ENCODE results near the gene DLL3.

The DLL3 gene

GRCh38 chr19:39489756-39490155 is 9.0 kb upstream of the DLL3 start:
- no peak for DNase-seq

DNA sequence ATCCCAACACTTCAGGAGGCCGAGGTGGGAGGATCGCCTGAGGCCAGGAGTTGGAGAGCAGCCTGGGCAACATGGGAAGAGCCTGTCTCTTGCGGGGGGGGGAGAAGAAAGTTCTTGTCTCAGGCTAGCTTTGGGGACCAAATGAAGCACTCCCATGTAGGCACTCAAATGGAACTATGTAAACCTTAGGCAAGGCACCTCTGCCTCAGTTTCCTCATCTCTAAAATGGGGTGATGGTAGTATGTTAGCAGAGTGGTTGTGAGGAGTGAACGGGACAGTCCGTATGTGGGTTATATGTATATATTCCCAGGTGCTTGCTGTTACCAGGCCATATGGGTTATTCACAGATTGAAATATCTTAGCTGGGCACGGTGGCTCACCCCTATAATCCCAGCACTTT is 6.5 kb upstream of the DLL3 start:
- DNase-seq, result no peak

- no peak for DNase-seq
Observed at GRCh38 chr19:39492788-39493187, 6.0 kb upstream of the DLL3 start.

DNA sequence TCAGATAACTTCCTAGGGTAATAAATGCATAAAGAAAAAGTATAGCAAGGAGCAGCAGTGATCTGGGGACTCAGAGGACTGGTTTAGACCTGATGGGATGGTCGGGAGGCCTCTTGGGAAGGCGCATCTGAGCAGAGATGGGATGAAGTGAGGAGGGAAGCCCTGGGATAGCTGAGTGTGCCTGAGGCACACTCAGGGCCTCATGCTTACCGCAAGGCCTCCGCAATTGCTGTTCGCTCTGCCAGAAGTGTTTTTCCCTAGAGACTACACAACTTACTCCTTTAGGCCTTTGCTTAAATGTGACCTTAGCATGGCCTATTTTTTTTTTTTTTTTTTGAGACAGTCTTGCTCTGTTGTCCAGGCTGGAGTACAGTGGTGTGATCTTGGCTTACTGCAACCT is 4.1 kb upstream of the DLL3 start:
- DNase-seq, result no peak

DNA sequence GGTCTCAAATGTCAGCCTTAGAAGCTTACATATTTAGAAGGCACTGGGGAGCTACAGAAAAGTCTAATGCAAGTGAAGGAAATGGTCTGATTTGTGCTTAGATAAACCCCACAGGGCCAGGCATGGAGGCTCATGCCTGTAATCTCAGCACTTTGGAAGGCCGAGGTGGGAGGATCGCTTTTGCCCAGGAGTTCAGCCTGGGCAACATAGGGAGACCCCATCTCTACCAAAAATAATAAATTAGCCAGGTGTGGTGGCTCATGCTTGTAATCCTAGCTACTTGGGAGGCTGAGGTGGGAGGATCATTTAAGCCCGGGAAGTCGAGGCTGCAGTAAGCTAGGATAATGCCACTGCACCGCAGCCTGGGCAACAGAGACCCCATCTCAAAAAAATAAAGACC is 2.7 kb upstream of the DLL3 start:
- DNase-seq, result no peak

- no peak for DNase-seq
Observed at GRCh38 chr19:39497701-39497995, 1.1 kb upstream of the DLL3 start.

DNA sequence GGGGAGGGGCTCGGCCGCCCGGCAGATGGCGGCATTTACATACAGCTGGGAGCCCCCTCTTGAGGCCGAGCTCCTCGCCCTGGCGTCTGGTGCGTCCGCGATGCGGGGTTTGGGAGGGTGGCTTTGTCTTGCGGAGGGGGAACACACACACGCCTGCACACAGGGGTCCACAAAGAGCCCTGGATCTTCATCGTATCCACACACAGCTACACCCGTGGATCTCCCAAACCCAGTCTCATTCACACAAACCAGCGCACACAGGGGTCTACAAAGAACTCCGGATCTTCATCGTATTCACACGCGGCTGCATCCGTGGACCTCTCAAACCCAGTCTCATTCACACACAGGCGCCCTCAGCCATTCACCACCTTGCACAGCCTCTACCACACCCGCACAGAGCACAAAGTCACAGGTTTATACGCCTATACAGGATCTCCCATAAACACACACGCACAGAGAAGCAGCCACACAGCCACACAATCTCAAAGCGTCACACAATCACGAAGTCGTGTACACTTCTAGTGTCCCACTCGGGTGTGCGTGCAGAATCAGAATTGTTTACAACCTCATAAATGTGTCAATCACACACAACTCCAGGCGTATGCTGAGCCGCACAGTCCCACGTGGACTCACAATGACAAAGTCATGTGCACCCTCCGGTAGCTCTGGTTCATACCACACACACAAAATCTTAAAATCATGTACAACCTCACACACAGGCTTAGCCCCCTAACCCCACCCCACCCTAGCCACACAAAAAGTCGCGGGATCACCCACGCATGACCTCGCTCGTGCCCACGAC is 550 bp upstream of the DLL3 start:
- DNase-seq, result peak; percentile 25

- no peak for DNase-seq
Observed at GRCh38 chr19:39499932-39500331, 1.2 kb downstream of the DLL3 start.

GRCh38 chr19:39500543-39500942 is 1.8 kb downstream of the DLL3 start:
- DNase-seq, result no peak

DNA sequence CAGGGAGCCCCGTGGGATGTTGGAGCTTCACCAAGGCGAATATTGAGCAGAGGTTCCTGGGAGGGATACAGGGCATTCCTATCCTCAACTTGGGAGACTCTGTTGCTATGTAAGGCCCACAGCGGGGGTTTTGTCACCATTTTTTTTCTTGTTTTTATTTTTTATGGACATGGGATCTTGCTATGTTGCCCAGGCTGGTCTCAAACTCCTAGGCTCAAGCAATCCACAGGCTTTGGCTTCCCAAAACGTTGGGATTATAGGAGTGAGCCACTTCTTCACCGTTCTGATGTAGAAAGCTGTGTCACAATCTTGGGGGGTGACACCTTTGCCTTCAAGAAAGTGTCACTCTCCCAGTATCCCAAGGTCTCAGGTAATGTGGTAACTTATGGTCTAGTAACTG is 2.6 kb downstream of the DLL3 start:
- DNase-seq, result no peak

DNA sequence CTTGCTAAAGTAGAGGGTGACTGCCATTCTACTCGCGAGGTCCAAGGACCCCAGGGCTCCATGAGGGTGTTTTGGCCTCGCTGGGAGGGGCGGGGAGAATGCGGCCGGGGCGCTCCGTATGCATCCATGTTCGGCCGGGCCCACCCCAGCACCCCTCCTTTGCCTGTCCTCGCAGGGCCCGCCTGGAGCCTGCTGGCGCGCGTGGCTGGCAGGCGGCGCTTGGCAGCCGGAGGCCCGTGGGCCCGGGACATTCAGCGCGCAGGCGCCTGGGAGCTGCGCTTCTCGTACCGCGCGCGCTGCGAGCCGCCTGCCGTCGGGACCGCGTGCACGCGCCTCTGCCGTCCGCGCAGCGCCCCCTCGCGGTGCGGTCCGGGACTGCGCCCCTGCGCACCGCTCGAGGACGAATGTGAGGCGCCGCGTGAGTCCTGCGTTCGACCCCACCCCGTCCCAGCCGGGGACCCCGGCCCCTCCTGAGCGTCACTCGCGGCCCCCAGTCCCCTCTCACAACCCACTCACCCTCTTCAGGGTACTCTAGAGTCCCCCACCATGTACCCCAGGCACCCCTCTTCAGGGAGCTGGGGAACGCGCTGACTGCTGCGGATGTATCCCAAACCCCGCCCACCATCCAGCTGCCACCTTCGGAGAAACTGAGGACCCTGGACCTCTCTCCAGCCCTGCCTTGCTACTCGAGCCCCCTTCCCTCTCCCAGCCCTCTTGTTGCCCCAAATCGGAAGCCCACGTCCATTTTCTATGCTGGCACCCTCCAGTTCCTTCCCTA is 4.1 kb downstream of the DLL3 start:
- DNase-seq, result peak; percentile 66

DNA sequence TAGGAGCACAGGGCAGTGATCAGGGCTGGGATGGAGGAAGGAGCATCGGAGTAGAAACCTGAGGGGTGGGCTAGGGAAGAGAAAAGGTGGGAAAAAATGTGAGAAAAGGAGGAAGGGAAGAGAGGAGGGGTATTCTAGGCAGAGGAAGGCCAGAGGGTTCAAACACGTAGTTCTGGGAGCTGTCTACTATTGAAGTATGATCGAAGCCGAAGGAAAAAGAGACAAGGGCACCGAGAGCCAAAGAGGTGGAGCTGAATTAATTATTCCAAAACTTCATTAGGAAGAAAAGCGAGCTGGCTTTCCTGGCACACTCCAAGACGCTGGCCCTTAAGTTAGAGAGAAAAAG is 7.8 kb downstream of the DLL3 start:
- DNase-seq, result no peak

DNA sequence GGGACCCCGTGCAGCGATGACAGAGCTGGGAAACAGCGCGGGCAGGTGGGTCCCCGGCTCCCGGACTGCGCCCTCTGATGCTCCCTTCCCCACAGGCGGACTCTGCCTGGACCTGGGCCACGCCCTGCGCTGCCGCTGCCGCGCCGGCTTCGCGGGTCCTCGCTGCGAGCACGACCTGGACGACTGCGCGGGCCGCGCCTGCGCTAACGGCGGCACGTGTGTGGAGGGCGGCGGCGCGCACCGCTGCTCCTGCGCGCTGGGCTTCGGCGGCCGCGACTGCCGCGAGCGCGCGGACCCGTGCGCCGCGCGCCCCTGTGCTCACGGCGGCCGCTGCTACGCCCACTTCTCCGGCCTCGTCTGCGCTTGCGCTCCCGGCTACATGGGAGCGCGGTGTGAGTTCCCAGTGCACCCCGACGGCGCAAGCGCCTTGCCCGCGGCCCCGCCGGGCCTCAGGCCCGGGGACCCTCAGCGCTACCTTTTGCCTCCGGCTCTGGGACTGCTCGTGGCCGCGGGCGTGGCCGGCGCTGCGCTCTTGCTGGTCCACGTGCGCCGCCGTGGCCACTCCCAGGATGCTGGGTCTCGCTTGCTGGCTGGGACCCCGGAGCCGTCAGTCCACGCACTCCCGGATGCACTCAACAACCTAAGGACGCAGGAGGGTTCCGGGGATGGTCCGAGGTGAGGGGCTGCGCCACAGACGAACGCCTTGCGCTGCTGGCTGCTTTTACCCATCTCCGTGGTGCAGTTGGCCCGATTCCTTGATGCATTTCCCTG is 8.4 kb downstream of the DLL3 start:
- DNase-seq, result peak; percentile 71

GRCh38 chr19:39507715-39508364 is 9.1 kb downstream of the DLL3 start:
- DNase-seq, result no peak

GRCh38 chr19:39508629-39509028 is 9.9 kb downstream of the DLL3 start:
- DNase-seq, result no peak

DNA sequence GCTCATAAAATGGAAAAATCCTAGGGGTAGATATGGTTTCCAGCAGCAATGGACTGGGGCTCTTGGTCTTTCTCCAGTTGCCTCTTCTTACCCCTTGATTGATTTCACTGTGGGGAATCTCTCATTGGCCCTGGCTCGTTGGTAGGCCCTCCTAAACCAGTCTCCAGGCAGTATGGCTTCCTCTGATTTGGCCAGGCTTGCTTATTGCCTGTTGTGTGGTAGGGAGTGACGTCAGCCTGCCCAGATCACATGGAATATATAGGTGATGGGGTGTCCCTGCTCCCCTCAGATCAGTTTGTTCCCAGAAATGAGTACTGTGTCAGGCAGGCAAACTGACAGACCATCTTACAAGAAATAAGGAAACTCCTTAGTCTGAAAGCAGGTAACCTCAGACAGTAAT is 10.5 kb downstream of the DLL3 start:
- DNase-seq, result no peak

- DNase-seq, result no peak
Observed at GRCh38 chr19:39512988-39513387, 14.2 kb downstream of the DLL3 start.

GRCh38 chr19:39514840-39515550 is 16.2 kb downstream of the DLL3 start, which contains the start of gene SELENOV:
Gene SELENOV (plus strand): TSS chr19:39515139. CDS start chr19:39515213, 74 bp downstream.
- DNase-seq, result no peak

- DNase-seq, result no peak
Observed at GRCh38 chr19:39515551-39516191, 16.9 kb downstream of the DLL3 start.

DNA sequence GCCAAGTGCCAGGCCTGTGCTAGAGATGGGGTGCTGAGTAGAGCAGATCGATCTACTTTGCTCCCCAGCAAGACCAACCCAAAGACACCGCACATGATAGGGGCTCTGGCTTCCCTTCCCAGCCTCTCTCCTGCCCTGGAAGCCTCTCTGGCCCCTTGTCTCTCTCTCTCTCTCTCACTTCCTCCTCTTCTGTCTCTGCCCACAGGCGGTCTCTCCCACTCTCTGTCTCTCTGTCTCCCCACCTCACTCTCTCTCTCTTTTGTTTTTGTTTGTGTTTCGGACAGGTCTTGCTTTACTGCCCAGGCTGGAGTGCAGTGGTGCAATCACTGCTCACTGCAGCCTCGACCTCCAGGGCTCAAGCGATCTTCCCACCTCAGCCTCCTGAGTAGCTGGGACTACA is 17.5 kb downstream of the DLL3 start:
- no peak for DNase-seq

GRCh38 chr19:39517432-39517831 is 18.7 kb downstream of the DLL3 start:
- DNase-seq, result no peak

DNA sequence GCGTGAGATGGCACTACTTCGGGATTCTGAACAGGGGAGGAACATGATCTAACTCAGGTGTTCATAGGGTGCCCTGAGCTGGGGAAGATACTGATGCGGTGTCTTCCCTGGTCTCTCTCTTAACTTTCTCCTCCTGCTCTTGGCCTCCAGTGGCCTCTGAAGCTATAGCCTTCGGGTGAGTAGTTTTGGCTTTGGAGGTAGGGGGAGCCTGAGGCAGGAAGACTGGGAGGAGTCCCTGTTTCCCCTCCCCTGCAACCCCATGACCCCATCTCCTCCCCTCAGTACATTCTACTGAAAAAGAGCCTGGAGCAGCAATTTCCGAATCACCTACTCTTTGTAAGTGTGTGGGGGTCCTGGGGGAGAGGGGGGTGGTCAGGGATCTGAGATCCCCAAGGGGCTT is 19.7 kb downstream of the DLL3 start:
- DNase-seq, result no peak
